ENCODE measurements around the gene MPHOSPH6.

The MPHOSPH6 gene

GRCh38 chr16:82195917-82196494 lies 26.0 kb upstream of the MPHOSPH6 start:
- Histone ChIP-seq H2AFZ (ENCODE audit: insufficient read depth, low read length, poor library complexity) (no peak overlapping the region), H4K12ac (ENCODE audit: low read depth, low read length) (no peak overlapping the region), H3K36me3 (ENCODE audit: control insufficient read depth in 1 of 2, insufficient read depth in 2 of 2, low read length in 2 of 2) (no peaks in the 10 kb centered on the region), H4K91ac (ENCODE audit: low read depth, low read length) (no peak overlapping the region), H3K23ac (ENCODE audit: low read length) (no peak overlapping the region), H3K79me1 (ENCODE audit: low read length) (no peaks in the 10 kb centered on the region), H3K27me3 (ENCODE audit: insufficient read depth, low read length) (no peaks in the 10 kb centered on the region), H2BK120ac (ENCODE audit: insufficient read depth, low read length, poor library complexity) (no peak overlapping the region), H2BK12ac (ENCODE audit: low read length) (no peak overlapping the region), H3K18ac (ENCODE audit: low read length) (no peak overlapping the region), H3K79me2 (ENCODE audit: control insufficient read depth, insufficient read depth, low read length, poor library complexity) (no peaks in the 10 kb centered on the region), H3K9ac (ENCODE audit: low read length) (no peak overlapping the region), H3K27ac (ENCODE audit: low read depth, low read length) (no peak overlapping the region), H3K4ac (ENCODE audit: low read depth, low read length) (no peak overlapping the region), H2BK5ac (ENCODE audit: low read depth, low read length, poor library complexity) (no peak overlapping the region), H3K14ac (ENCODE audit: low read length) (no peak overlapping the region), H2AK5ac (ENCODE audit: low read length) (no peak overlapping the region), H4K8ac (ENCODE audit: low read depth, low read length) (no peak overlapping the region), H3K4me3 (ENCODE audit: low read depth, low read length) (no peak overlapping the region), H3K4me2 (ENCODE audit: low read length) (no peak overlapping the region), H3K4me1 (ENCODE audit: control insufficient read depth in 1 of 2, insufficient read depth in 2 of 2, low read length in 2 of 2) (no peaks in the 10 kb centered on the region), H3K9me3 (ENCODE audit: insufficient read depth, low read depth, low read length) (no peaks in the 10 kb centered on the region)
- DNase-seq = peak in 1 of 2 donors; percentile 8
- no CpG with 5 or more reads among the region's 2 CpGs for WGBS (ENCODE audit: extremely low coverage, insufficient coverage, insufficient read length)

- no peaks in the 10 kb centered on the region for H3K9me3 ChIP-seq (ENCODE audit: insufficient read depth, low read depth, low read length)
- no peak overlapping the region for H4K8ac ChIP-seq (ENCODE audit: low read depth, low read length)
- H3K4me1 ChIP-seq (ENCODE audit: control insufficient read depth in 1 of 2, insufficient read depth in 2 of 2, low read length in 2 of 2) = no peaks in the 10 kb centered on the region
- no peak overlapping the region for H3K23ac ChIP-seq (ENCODE audit: low read length)
- H3K4me3 ChIP-seq (ENCODE audit: low read depth, low read length) = no peak overlapping the region
- no peaks in the 10 kb centered on the region for H3K79me2 ChIP-seq (ENCODE audit: control insufficient read depth, insufficient read depth, low read length, poor library complexity)
- H2AK5ac ChIP-seq (ENCODE audit: low read length) = no peak overlapping the region
- H3K27ac ChIP-seq (ENCODE audit: low read depth, low read length) = no peak overlapping the region
- H3K18ac ChIP-seq (ENCODE audit: low read length) = no peak overlapping the region
- H4K12ac ChIP-seq (ENCODE audit: low read depth, low read length) = no peak overlapping the region
- H3K14ac ChIP-seq (ENCODE audit: low read length) = no peak overlapping the region
- H2BK120ac ChIP-seq (ENCODE audit: insufficient read depth, low read length, poor library complexity) = no peak overlapping the region
- H2BK5ac ChIP-seq (ENCODE audit: low read depth, low read length, poor library complexity) = no peak overlapping the region
- no peaks in the 10 kb centered on the region for H3K79me1 ChIP-seq (ENCODE audit: low read length)
- DNase-seq = no peak
- no peak overlapping the region for H2AFZ ChIP-seq (ENCODE audit: insufficient read depth, low read length, poor library complexity)
- no peak overlapping the region for H4K91ac ChIP-seq (ENCODE audit: low read depth, low read length)
- H3K4ac ChIP-seq (ENCODE audit: low read depth, low read length) = no peak overlapping the region
- no peak overlapping the region for H3K4me2 ChIP-seq (ENCODE audit: low read length)
- H3K27me3 ChIP-seq (ENCODE audit: insufficient read depth, low read length) = no peaks in the 10 kb centered on the region
- H2BK12ac ChIP-seq (ENCODE audit: low read length) = no peak overlapping the region
- H3K36me3 ChIP-seq (ENCODE audit: control insufficient read depth in 1 of 2, insufficient read depth in 2 of 2, low read length in 2 of 2) = no peaks in the 10 kb centered on the region
- no CpG with 5 or more reads among the region's 1 CpG for WGBS (ENCODE audit: extremely low coverage, insufficient coverage, insufficient read length)
- H3K9ac ChIP-seq (ENCODE audit: low read length) = no peak overlapping the region
Observed at GRCh38 chr16:82194086-82194485, 24.1 kb upstream of the MPHOSPH6 start.

GRCh38 chr16:82192665-82193064 lies 22.6 kb upstream of the MPHOSPH6 start:
- Histone ChIP-seq H3K9ac (ENCODE audit: low read length) (no peak overlapping the region), H3K9me3 (ENCODE audit: insufficient read depth, low read depth, low read length) (no peaks in the 10 kb centered on the region), H2BK5ac (ENCODE audit: low read depth, low read length, poor library complexity) (no peak overlapping the region), H3K36me3 (ENCODE audit: control insufficient read depth in 1 of 2, insufficient read depth in 2 of 2, low read length in 2 of 2) (no peaks in the 10 kb centered on the region), H2AK5ac (ENCODE audit: low read length) (no peak overlapping the region), H4K12ac (ENCODE audit: low read depth, low read length) (no peak overlapping the region), H4K8ac (ENCODE audit: low read depth, low read length) (no peak overlapping the region), H3K79me2 (ENCODE audit: control insufficient read depth, insufficient read depth, low read length, poor library complexity) (no peaks in the 10 kb centered on the region), H3K18ac (ENCODE audit: low read length) (no peak overlapping the region), H3K27me3 (ENCODE audit: insufficient read depth, low read length) (no peaks in the 10 kb centered on the region), H2BK120ac (ENCODE audit: insufficient read depth, low read length, poor library complexity) (no peak overlapping the region), H3K4me1 (ENCODE audit: control insufficient read depth in 1 of 2, insufficient read depth in 2 of 2, low read length in 2 of 2) (no peaks in the 10 kb centered on the region), H3K27ac (ENCODE audit: low read depth, low read length) (no peak overlapping the region), H3K23ac (ENCODE audit: low read length) (no peak overlapping the region), H3K79me1 (ENCODE audit: low read length) (no peaks in the 10 kb centered on the region), H3K14ac (ENCODE audit: low read length) (no peak overlapping the region), H3K4me2 (ENCODE audit: low read length) (no peak overlapping the region), H3K4me3 (ENCODE audit: low read depth, low read length) (no peak overlapping the region), H3K4ac (ENCODE audit: low read depth, low read length) (no peak overlapping the region), H2BK12ac (ENCODE audit: low read length) (no peak overlapping the region), H4K91ac (ENCODE audit: low read depth, low read length) (no peak overlapping the region), H2AFZ (ENCODE audit: insufficient read depth, low read length, poor library complexity) (no peak overlapping the region)
- no CpG with 5 or more reads among the region's 4 CpGs for WGBS (ENCODE audit: extremely low coverage, insufficient coverage, insufficient read length)
- DNase-seq = peak; percentile 3 to 40

- Histone ChIP-seq H3K4me1 (ENCODE audit: control insufficient read depth in 1 of 2, insufficient read depth in 2 of 2, low read length in 2 of 2) (no peaks in the 10 kb centered on the region), H3K36me3 (ENCODE audit: control insufficient read depth in 1 of 2, insufficient read depth in 2 of 2, low read length in 2 of 2) (no peaks in the 10 kb centered on the region), H2BK5ac (ENCODE audit: low read depth, low read length, poor library complexity) (no peak overlapping the region), H2BK12ac (ENCODE audit: low read length) (no peak overlapping the region), H3K4ac (ENCODE audit: low read depth, low read length) (no peak overlapping the region), H4K12ac (ENCODE audit: low read depth, low read length) (no peak overlapping the region), H3K18ac (ENCODE audit: low read length) (no peak overlapping the region), H3K79me2 (ENCODE audit: control insufficient read depth, insufficient read depth, low read length, poor library complexity) (no peaks in the 10 kb centered on the region), H2AK5ac (ENCODE audit: low read length) (no peak overlapping the region), H2AFZ (ENCODE audit: insufficient read depth, low read length, poor library complexity) (no peak overlapping the region), H2BK120ac (ENCODE audit: insufficient read depth, low read length, poor library complexity) (no peak overlapping the region), H3K4me2 (ENCODE audit: low read length) (no peak overlapping the region), H3K9me3 (ENCODE audit: insufficient read depth, low read depth, low read length) (no peaks in the 10 kb centered on the region), H3K4me3 (ENCODE audit: low read depth, low read length) (no peak overlapping the region), H3K79me1 (ENCODE audit: low read length) (no peaks in the 10 kb centered on the region), H4K91ac (ENCODE audit: low read depth, low read length) (no peak overlapping the region), H3K23ac (ENCODE audit: low read length) (no peak overlapping the region), H4K8ac (ENCODE audit: low read depth, low read length) (no peak overlapping the region), H3K9ac (ENCODE audit: low read length) (no peak overlapping the region), H3K14ac (ENCODE audit: low read length) (no peak overlapping the region), H3K27ac (ENCODE audit: low read depth, low read length) (no peak overlapping the region), H3K27me3 (ENCODE audit: insufficient read depth, low read length) (no peaks in the 10 kb centered on the region)
- no peak for DNase-seq
- no CpG with 5 or more reads among the region's 2 CpGs for WGBS (ENCODE audit: extremely low coverage, insufficient coverage, insufficient read length)
Observed at GRCh38 chr16:82190386-82190785, 20.4 kb upstream of the MPHOSPH6 start.

Measured in trophoblast cell (in vitro differentiated cells and primary cell).